Spleen (tissue), 11 donors: ENCODE measurements around the gene MAIP1. TPM values are rescaled to one million over a fixed set of nuclear protein-coding genes. Genes with fewer than 3 reads are reported as not detected.

Experiments used
- DNase-seq: peaks from one replicate; pipeline ENCODE4 v3.0.0-alpha.2; 2020
- H3K27ac ChIP-seq, 8 donors: fragments of 200-600 bp; sonication (generic) in 7 of 8; 1 replicate in 4 of 8; 2 replicates in 4 of 8; pipeline versions ENCODE4 v1.5.0 to v1.8.0; 2016 to 2021; ENCODE audit warnings: inconsistent platforms in 4 of 8, mild to moderate bottlenecking in 4 of 8, moderate library complexity in 1 of 8
- H3K27me3 ChIP-seq, 7 donors: fragments of 200-600 bp; sonication (generic) in 6 of 7; replicated peaks in 1 of 7; 1 replicate in 4 of 7; 2 replicates in 3 of 7; pipeline versions ENCODE4 v1.5.0 to v1.8.0; 2016 to 2021; ENCODE audit warnings: inconsistent platforms in 3 of 7, mild to moderate bottlenecking in 1 of 7
- H3K36me3 ChIP-seq, 6 donors: fragments of 200-600 bp; sonication (generic) in 5 of 6; 1 replicate in 4 of 6; 2 replicates in 2 of 6; pipeline versions ENCODE4 v1.5.0 to v1.8.0; 2016 to 2021; ENCODE audit warnings: inconsistent platforms in 2 of 6
- H3K4me1 ChIP-seq, 6 donors: fragments of 200-600 bp; sonication (generic) in 5 of 6; 1 replicate in 3 of 6; 2 replicates in 3 of 6; pipeline versions ENCODE4 v1.5.0 to v1.8.0; 2016 to 2021; ENCODE audit warnings: inconsistent platforms in 3 of 6
- H3K4me3 ChIP-seq, 8 donors: fragments of 200-600 bp; sonication (generic) in 7 of 8; 1 replicate in 4 of 8; 2 replicates in 4 of 8; pipeline versions ENCODE4 v1.5.0 to v1.8.0; 2016 to 2021; ENCODE audit warnings: inconsistent platforms in 4 of 8, mild to moderate bottlenecking in 4 of 8, moderate library complexity in 2 of 8
- H3K9me3 ChIP-seq, 8 donors: fragments of 200-600 bp; sonication (generic) in 7 of 8; 1 replicate in 4 of 8; 2 replicates in 4 of 8; pipeline versions ENCODE4 v1.5.0 to v1.8.0; 2016 to 2021; ENCODE audit warnings: inconsistent platforms in 4 of 8
- POLR2A ChIP-seq, 3 donors: fragments of 450-650 bp; IDR thresholded peaks; one replicate each; pipeline ENCODE4 v1.5.1; 2017; ENCODE audit warnings: antibody characterized with exemption in 3 of 3, mild to moderate bottlenecking in 1 of 3
- POLR2AphosphoS5 ChIP-seq, 3 donors: sonication (generic); formaldehyde crosslinking; IDR thresholded peaks; one replicate each; pipeline ENCODE4 v1.5.1; 2017; ENCODE audit warnings: antibody characterized with exemption in 3 of 3
- WGBS, 5 donors: extraction: QIAGEN DNeasy Blood & Tissue Kit in 3 of 5; methylation state at CpG; one replicate each; pipeline versions ENCODE4 v1.1.5 to v1.1.7; 2013 to 2018; 5-methylcytosine and 5-hydroxymethylcytosine counted together
- intact Hi-C: fragments of 100-400 bp; cut with DNase I; formaldehyde crosslinking; loops from one replicate; pipeline ENCODE4 v1.15.0; 2023; ENCODE audit warnings: low total_unique reads
- polyA plus RNA-seq, 3 donors: library from polyadenylated mRNA; stranded (reverse); fragments of 200-250 nt; gene quantifications; one replicate each; pipeline ENCODE4 v1.2.1, GENCODE V29; 2013
- total RNA-seq, 7 donors: library from RNA; depleted of rRNA in 3 of 7; stranded (reverse); fragments of >200 nt in 3 of 7; fragmentation: NEBNext Ultra II Directional in 4 of 7; extraction: Animal tissue kit (Norgen Biotek cat#: 25700) in 4 of 7; gene quantifications; one replicate each; pipeline versions ENCODE4 v1.1.0 to v1.2.1, GENCODE V29; 2016 to 2021
- TF ChIP-seq, protein P1 (sequence below), 11 experiments: fragments of 200-600 bp in 7 of 11; fragments of 450-650 bp in 4 of 11; sonication (generic) in 4 of 11; IDR thresholded peaks in 8 of 11; conservative IDR thresholded peaks in 3 of 11; 1 replicate in 7 of 11; 2 replicates in 4 of 11; pipeline versions ENCODE4 v1.4.0 to v1.8.0; 2016 to 2021; ENCODE audit warnings: antibody characterized with exemption in 11 of 11, inconsistent platforms in 4 of 11, mild to moderate bottlenecking in 1 of 11
- donor health status: healthy with polysubstance abuse.
- donor health status: DM: no; HTN: no; CAD: no; lungs with moderate emphysema.
- donor health status: DM: no; HTN: no; CAD: no.
- donor health status: Bipolar disorder and iron deficiency.
- donor health status: healthy.
- donor health status: DM: no; HTN: no; CAD: no.
- donor health status: DM: yes; HTN: yes; CAD: no.

The MAIP1 gene
- total and polyA plus RNA-seq, 10 donors, result 8.1 to 24.8 (median 12.0) TPM

DNA sequence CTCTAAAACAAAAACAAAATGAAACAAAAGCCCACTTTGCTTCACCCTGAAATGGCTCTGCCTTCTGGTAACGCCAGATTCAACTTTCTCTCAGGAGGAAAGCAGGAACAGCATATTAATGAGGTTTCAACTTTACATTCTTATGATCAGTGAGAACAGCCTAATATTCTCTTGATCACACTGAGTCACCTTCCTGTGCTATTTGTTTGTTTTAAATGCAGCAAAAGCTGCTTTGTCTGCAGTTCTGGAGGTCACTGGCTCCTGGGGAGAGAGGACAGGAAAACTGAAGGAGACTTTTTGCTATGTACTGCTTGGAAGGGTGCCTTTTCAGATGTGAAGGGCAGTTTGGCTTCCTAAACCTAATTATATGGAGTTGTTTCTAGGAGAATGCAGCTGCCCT, 48.1 kb downstream of the MAIP1 start:
- H3K36me3 ChIP-seq, result no peaks in the 10 kb centered on the region
- DNase-seq, result no peak
- intact Hi-C loops, result loop anchor here (10.0 kb wide), 1 partner anchor 291 kb away; no protein-coding TSS in a partner anchor
- H3K27me3 ChIP-seq, result no peaks in the 10 kb centered on the region
- peaks cover 0 to 11% (median 8%) of the 10 kb centered on the region in 8 donors for H3K9me3 ChIP-seq
- H3K4me3 ChIP-seq, result no peak overlapping the region
- 51 to 71% (median 62%) methylated on average over 1 of the region's 1 CpG for WGBS, 5 donors
- no peaks in the 10 kb centered on the region for H3K4me1 ChIP-seq
- H3K27ac ChIP-seq, result peak overlapping the region in 4 of 8 donors; percentile 6 to 19 (median 10)
- TF ChIP-seq POLR2A (IDR thresholded peaks at IDR 0.05) (no peak), POLR2AphosphoS5 (IDR thresholded peaks at IDR 0.05) (no peak)
- TF ChIP-seq, protein P1, sequence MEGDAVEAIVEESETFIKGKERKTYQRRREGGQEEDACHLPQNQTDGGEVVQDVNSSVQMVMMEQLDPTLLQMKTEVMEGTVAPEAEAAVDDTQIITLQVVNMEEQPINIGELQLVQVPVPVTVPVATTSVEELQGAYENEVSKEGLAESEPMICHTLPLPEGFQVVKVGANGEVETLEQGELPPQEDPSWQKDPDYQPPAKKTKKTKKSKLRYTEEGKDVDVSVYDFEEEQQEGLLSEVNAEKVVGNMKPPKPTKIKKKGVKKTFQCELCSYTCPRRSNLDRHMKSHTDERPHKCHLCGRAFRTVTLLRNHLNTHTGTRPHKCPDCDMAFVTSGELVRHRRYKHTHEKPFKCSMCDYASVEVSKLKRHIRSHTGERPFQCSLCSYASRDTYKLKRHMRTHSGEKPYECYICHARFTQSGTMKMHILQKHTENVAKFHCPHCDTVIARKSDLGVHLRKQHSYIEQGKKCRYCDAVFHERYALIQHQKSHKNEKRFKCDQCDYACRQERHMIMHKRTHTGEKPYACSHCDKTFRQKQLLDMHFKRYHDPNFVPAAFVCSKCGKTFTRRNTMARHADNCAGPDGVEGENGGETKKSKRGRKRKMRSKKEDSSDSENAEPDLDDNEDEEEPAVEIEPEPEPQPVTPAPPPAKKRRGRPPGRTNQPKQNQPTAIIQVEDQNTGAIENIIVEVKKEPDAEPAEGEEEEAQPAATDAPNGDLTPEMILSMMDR (IDR thresholded peaks at IDR 0.05 in 8 of 11, conservative IDR thresholded peaks at IDR 0.05 in 3 of 11), result no peak

DNA sequence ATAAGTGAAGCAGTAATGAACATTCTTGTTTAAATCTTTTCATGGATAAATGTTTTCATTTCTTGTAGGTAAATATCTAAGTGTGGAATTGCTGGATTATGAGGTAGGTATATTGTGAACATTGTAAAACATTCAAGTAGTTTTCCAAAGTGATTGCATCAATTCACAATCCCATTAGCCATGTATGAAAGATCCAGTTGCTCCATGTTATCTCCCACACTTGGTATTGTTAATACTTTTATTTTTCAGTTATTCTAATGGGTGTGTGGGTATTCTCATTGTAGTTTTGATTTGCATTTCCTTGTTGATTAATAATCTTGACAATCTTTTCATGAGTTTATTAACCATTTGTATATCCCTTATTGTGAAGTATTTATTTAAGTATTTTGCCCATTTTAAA, 50.3 kb downstream of the MAIP1 start:
- H3K36me3 ChIP-seq, result no peaks in the 10 kb centered on the region
- no peak overlapping the region for H3K4me3 ChIP-seq
- peaks cover 0 to 11% (median 8%) of the 10 kb centered on the region in 8 donors for H3K9me3 ChIP-seq
- intact Hi-C loops, result loop anchor here (10.0 kb wide), 1 partner anchor 289 kb away; no protein-coding TSS in a partner anchor
- TF ChIP-seq POLR2AphosphoS5 (IDR thresholded peaks at IDR 0.05) (no peak), POLR2A (IDR thresholded peaks at IDR 0.05) (no peak)
- TF ChIP-seq, protein P1 (IDR thresholded peaks at IDR 0.05 in 8 of 11, conservative IDR thresholded peaks at IDR 0.05 in 3 of 11), result no peak
- no peak for DNase-seq
- H3K27ac ChIP-seq, result no peak overlapping the region
- no peaks in the 10 kb centered on the region for H3K27me3 ChIP-seq
- no peaks in the 10 kb centered on the region for H3K4me1 ChIP-seq

DNA sequence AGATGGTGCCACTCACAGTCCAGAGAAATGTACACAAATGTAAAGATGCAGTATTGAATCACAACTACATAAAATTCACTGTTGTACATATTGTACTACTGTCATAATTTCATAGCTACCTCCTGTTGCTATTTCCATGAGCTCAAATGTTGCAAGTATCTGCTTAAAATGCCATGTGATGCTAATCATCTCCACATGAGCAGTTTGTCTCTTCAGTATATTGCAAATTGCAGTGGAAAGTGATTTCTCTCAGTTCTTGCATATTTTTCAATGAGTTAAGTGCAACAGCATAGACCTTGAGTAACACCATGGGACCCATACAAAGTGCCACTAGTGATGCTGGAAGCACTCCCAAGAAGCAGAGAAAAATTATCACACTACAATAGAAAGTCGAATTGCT, 51.9 kb downstream of the MAIP1 start:
- intact Hi-C loops, result loop anchor here (10.0 kb wide), 1 partner anchor 287 kb away; no protein-coding TSS in a partner anchor

DNA sequence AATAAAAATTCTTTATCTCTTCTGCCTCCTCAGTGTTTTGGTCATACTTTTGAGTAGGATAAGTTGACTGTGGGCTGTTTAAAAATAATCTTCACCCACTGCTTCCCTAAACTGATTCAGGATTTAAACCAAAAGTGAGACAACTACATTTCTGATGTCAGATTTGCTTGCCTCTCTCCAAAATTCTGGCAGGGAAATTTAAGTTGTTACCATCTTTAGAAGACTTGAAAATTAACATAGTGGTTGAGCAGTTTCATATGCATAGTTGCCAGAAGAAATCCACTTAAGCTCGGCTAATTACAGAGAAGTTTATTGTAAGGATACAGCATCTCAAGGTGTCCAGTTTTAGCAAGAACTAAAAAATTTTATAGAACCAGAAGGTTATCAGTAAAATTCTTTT, 57.0 kb downstream of the MAIP1 start:
- no peaks in the 10 kb centered on the region for H3K27me3 ChIP-seq
- WGBS, 5 donors, result 73 to 100% (median 94%) methylated on average over 1 of the region's 1 CpG
- TF ChIP-seq, protein P1 (IDR thresholded peaks at IDR 0.05 in 8 of 11, conservative IDR thresholded peaks at IDR 0.05 in 3 of 11), result no peak
- TF ChIP-seq POLR2AphosphoS5 (IDR thresholded peaks at IDR 0.05), result no peak
- TF ChIP-seq POLR2A (IDR thresholded peaks at IDR 0.05), result no peak
- intact Hi-C loops, result no loop called here
- H3K4me1 ChIP-seq, result no peaks in the 10 kb centered on the region
- no peak overlapping the region for H3K4me3 ChIP-seq
- H3K9me3 ChIP-seq, result peaks cover 0 to 10% (median 0%) of the 10 kb centered on the region in 8 donors
- no peak overlapping the region for H3K27ac ChIP-seq
- H3K36me3 ChIP-seq, result no peaks in the 10 kb centered on the region
- DNase-seq, result no peak

More for the DNA sequence above, 51.9 kb downstream of the MAIP1 start:
- no peaks in the 10 kb centered on the region for H3K36me3 ChIP-seq
- no peaks in the 10 kb centered on the region for H3K4me1 ChIP-seq
- no peak for TF ChIP-seq POLR2AphosphoS5 (IDR thresholded peaks at IDR 0.05)
- no peak for TF ChIP-seq POLR2A (IDR thresholded peaks at IDR 0.05)
- TF ChIP-seq, protein P1 (IDR thresholded peaks at IDR 0.05 in 8 of 11, conservative IDR thresholded peaks at IDR 0.05 in 3 of 11), result no peak
- H3K4me3 ChIP-seq, result no peak overlapping the region
- peaks cover 0 to 11% (median 8%) of the 10 kb centered on the region in 8 donors for H3K9me3 ChIP-seq
- no peaks in the 10 kb centered on the region for H3K27me3 ChIP-seq
- WGBS, 5 donors, result 44 to 84% (median 77%) methylated on average over 1 of the region's 1 CpG
- no peak overlapping the region for H3K27ac ChIP-seq
- DNase-seq, result no peak

Other genes starting within 250 kb of the MAIP1 start
- 10 to 100 TPM in 1 of 7 donors, 1 to 10 TPM in 6; 4.9 to 10.3 (median 8.0) TPM for gene FTCDNL1, start 104.4 kb upstream of the MAIP1 start, total RNA-seq
- 1 to 10 TPM; 2.1 to 3.7 (median 3.1) TPM for gene FTCDNL1, start 104.4 kb upstream of the MAIP1 start, polyA plus RNA-seq
- gene C2orf69, start 44.3 kb upstream of the MAIP1 start, total RNA-seq, result 10 to 100 TPM in 6 of 7 donors, 1 to 10 TPM in 1; 9.6 to 13.3 (median 12.3) TPM
- gene C2orf69, start 44.3 kb upstream of the MAIP1 start, polyA plus RNA-seq, result 1 to 10 TPM; 4.7 to 7.4 (median 5.6) TPM
- 10 to 100 TPM in 6 of 7 donors, 1 to 10 TPM in 1; 7.5 to 15.9 (median 10.6) TPM for gene TYW5, start 91 bp upstream of the MAIP1 start, total RNA-seq
- gene TYW5, start 91 bp upstream of the MAIP1 start, polyA plus RNA-seq, result 1 to 10 TPM; 2.7 to 3.9 (median 2.9) TPM